ENCODE measurements around the gene SYNPO. TPM values are rescaled to one million over a fixed set of nuclear protein-coding genes. Genes with fewer than 3 reads are reported as not detected.

Gene SYNPO
- total RNA-seq, 1 experiment from 2014 or later: 1.2 TPM

GRCh38 chr5:150619359-150620230 lies 20.9 kb upstream of the SYNPO start:
- in situ Hi-C loops (cut with HindIII; ENCODE audit: low pct_unique_long_range_greater_than_20kb, low sequenced_read_pairs): no loop called here
- DNase-seq (ENCODE audit: low read depth): no peak

GRCh38 chr5:150621301-150621700 lies 19.2 kb upstream of the SYNPO start:
- no peak for DNase-seq (ENCODE audit: low read depth)
- in situ Hi-C loops (cut with HindIII; ENCODE audit: low pct_unique_long_range_greater_than_20kb, low sequenced_read_pairs): no loop called here

DNA sequence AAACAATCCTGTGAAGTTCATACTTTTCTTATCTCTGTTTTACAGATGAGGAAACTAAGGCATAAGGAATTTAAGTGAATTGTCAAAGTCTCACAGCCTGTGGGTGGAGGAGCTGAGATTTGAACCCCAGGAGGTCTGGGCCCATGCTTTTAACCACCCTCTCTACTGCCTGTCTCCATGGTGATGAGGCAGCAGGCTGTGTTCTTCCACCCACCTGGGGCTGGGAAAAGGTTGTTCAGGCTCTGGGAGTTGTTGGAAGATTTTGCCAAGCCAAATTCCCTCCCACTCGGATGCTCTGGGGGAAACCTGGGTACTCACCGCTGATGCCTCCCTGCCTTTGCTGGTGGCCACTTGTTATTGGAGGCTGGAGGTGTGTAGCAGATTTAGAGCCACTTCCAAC lies 18.3 kb upstream of the SYNPO start:
- in situ Hi-C loops (cut with HindIII; ENCODE audit: low pct_unique_long_range_greater_than_20kb, low sequenced_read_pairs): no loop called here
- no peak for DNase-seq (ENCODE audit: low read depth)

- DNase-seq (ENCODE audit: low read depth): no peak
- in situ Hi-C loops (cut with HindIII; ENCODE audit: low pct_unique_long_range_greater_than_20kb, low sequenced_read_pairs): no loop called here
These were observed 17.1 kb upstream of the SYNPO start for GRCh38 chr5:150623152-150623877.

- DNase-seq (ENCODE audit: low read depth): no peak
- in situ Hi-C loops (cut with HindIII; ENCODE audit: low pct_unique_long_range_greater_than_20kb, low sequenced_read_pairs): no loop called here
These were observed 16.6 kb upstream of the SYNPO start for GRCh38 chr5:150623878-150624216.

DNA sequence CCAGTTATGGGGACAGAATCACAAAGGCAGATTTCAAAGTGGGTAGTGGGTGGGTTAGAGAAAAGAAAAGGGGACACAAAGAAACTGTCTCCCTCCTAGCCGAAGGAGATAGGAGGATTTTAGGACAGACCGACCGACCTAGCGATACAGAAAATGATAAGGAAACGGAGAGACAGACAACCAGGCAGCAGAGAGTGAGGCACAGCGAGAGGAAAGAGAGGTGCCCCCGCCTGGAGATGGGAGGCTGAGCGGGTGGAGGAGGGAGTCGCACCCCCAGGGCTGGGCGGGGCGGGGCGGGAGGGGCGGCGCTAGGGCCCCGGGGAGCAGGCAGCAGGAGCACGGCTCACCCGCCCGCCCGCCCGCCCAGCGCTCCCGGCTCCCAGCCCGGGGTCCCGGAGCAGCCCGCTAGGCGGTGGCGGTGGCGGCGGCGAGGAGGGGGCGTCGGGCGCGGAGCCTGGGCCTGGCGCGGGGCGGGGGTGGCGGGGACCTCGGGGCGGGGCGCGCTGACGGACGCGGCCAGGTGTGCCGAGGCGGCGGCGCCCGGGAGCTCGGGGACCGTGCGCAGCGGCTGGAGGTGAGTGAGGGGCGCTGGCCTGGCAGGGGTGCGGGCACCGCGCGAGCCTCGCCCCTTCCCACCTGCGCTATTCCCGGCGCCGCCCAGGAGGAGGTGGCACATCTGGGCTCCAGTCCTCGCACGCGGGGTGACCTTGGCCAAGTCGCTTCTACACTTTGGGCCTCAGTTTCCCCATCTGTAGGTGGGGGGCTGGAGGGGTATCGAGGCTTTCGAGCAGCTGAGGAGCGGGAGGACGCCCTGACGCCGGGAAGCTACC lies 15.9 kb upstream of the SYNPO start:
- no peak for DNase-seq (ENCODE audit: low read depth)
- in situ Hi-C loops (cut with HindIII; ENCODE audit: low pct_unique_long_range_greater_than_20kb, low sequenced_read_pairs): no loop called here

DNA sequence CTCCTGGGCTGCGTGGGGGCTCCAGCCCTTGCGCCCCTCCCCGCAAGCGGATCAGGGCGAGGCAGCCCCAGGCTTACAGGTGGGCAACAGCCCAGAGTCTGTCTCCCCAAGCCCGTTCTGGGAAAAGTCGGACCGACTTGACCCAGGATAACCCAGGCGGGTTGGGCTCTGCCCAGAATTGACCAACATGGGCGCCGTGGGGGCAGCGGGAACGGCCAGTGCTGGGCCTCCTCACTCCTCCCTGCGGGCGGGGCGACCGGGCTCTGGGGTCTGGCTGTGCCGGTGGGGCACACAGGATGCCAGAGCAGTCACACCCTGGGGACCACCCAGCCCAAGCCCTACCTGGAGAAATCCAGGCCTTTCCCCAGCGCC lies 15.3 kb upstream of the SYNPO start:
- in situ Hi-C loops (cut with HindIII; ENCODE audit: low pct_unique_long_range_greater_than_20kb, low sequenced_read_pairs): no loop called here
- DNase-seq (ENCODE audit: low read depth): no peak

GRCh38 chr5:150625831-150626746 lies 14.4 kb upstream of the SYNPO start:
- in situ Hi-C loops (cut with HindIII; ENCODE audit: low pct_unique_long_range_greater_than_20kb, low sequenced_read_pairs): no loop called here
- no peak for DNase-seq (ENCODE audit: low read depth)

GRCh38 chr5:150626853-150627276 lies 13.6 kb upstream of the SYNPO start:
- DNase-seq (ENCODE audit: low read depth): no peak
- in situ Hi-C loops (cut with HindIII; ENCODE audit: low pct_unique_long_range_greater_than_20kb, low sequenced_read_pairs): no loop called here

DNA sequence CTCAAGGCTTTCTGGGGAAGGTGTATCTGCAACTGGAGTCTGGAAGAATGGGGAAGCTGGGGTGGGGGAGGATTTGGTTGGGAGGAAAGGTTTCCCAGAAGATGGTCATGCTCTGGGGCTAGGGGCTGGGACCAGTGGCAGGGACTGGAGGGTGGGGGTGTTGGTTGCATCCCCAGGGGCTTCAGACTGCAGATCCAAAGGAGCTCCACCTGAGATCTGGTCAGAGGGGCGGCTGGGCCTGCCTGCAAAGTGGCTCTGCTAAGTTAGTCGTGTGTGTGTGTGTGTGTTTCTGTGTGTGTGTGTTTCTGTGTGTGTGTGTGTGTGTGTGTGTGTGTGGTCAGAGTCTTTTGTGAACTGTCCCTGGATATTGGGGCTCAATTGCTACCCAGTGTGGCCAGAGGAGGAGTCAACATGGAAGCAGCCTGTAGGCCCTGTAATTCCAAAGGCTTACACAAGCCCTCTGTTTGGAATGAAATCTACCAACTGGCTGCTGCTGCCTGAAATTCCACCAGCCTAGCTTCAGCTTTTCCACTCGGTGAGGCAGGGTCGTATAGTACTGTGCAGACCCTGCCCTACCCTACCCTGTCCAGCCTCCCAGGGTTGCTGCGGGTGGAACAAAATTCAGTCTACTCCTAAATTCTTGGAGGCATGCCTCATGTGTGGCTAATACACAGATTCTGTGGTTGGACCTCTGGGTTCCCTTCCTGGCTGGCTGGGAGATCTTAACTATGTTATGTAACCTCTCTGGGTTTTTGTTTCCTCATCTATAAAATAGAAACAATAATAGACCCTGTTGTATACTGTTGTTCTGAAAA lies 12.5 kb upstream of the SYNPO start:
- in situ Hi-C loops (cut with HindIII; ENCODE audit: low pct_unique_long_range_greater_than_20kb, low sequenced_read_pairs): no loop called here
- DNase-seq (ENCODE audit: low read depth): no peak

- no peak for DNase-seq (ENCODE audit: low read depth)
- in situ Hi-C loops (cut with HindIII; ENCODE audit: low pct_unique_long_range_greater_than_20kb, low sequenced_read_pairs): no loop called here
These were observed 11.4 kb upstream of the SYNPO start for GRCh38 chr5:150628936-150629485.

GRCh38 chr5:150630016-150630415 lies 10.4 kb upstream of the SYNPO start:
- in situ Hi-C loops (cut with HindIII; ENCODE audit: low pct_unique_long_range_greater_than_20kb, low sequenced_read_pairs): no loop called here

DNA sequence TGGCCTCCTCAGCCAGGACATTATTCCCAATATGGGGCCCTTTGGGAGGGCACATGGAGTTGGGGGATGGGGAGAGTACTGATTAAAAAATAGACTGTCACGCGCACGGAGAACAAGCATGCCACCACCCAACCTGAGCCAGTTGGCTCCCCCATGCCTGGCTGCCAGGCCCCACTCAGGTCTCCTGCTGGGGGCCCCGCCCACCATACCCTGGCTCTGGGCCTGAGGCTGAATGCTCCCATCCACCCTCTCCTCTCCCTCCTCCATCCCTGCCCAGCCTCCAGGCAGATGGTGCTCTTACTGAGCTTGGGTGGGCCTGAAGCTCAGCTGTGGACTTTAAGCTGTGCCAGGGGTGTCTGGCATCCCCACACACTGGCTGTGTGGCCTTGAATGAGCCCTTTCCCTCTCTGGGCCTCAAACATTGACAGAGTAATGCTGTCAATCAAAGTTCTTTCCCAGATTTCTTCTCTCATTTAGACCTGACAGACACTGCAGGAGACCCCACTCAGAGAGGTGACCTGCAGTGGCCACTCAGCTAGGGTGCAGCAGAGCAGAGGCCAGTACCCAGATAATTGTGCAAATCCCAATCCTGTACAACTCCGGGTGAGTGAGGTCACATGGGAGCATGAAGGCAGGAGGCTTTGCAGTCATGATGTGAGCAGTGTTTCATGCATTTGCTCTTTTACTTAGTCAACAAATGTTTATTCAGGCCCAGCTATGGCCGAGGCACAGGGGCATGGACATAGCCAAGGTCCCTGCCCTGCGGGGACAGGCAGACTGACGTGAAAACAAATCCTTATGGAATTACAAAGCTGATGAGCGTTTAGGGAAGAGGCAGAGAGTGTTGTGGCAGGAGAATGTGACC lies 9.8 kb upstream of the SYNPO start:
- no peak for DNase-seq (ENCODE audit: low read depth)
- in situ Hi-C loops (cut with HindIII; ENCODE audit: low pct_unique_long_range_greater_than_20kb, low sequenced_read_pairs): no loop called here

More at GRCh38 chr5:150630016-150630415, 10.4 kb upstream of the SYNPO start:
- DNase-seq (ENCODE audit: low read depth): no peak

- DNase-seq (ENCODE audit: low read depth): no peak
These were observed 9.1 kb upstream of the SYNPO start for GRCh38 chr5:150631326-150631701.

GRCh38 chr5:150632305-150633160 lies 7.9 kb upstream of the SYNPO start:
- DNase-seq (ENCODE audit: low read depth): no peak
- in situ Hi-C loops (cut with HindIII; ENCODE audit: low pct_unique_long_range_greater_than_20kb, low sequenced_read_pairs): no loop called here

More at GRCh38 chr5:150631326-150631701, 9.1 kb upstream of the SYNPO start:
- in situ Hi-C loops (cut with HindIII; ENCODE audit: low pct_unique_long_range_greater_than_20kb, low sequenced_read_pairs): no loop called here
